ENCODE data around the gene TTI1.

The TTI1 gene

GRCh38 chr20:38007526-38007925, 25.7 kb downstream of the TTI1 start:
- H3K27me3 ChIP-seq (ENCODE audit: insufficient read depth, low read length) = no peaks in the 10 kb centered on the region
- no peak overlapping the region for H3K4me2 ChIP-seq (ENCODE audit: low read length)
- no peaks in the 10 kb centered on the region for H3K4me1 ChIP-seq (ENCODE audit: insufficient read depth, low read length, severe bottlenecking)
- no peak overlapping the region for H3K4me3 ChIP-seq (ENCODE audit: low read depth, low read length, poor library complexity, severe bottlenecking)
- no peaks in the 10 kb centered on the region for H3F3A ChIP-seq (ENCODE audit: insufficient read depth, low read length)
- H3K79me2 ChIP-seq (ENCODE audit: insufficient read depth, low read length) = no peaks in the 10 kb centered on the region
- H3K27ac ChIP-seq (ENCODE audit: low read depth, low read length, poor library complexity, severe bottlenecking) = no peak overlapping the region
- TF ChIP-seq EZH2 (IDR thresholded peaks at IDR 0.05; ENCODE audit: borderline replicate concordance, low read length) (no peak), CTCF (IDR thresholded peaks at IDR 0.05; ENCODE audit: low read length) (no peak)
- H3K9me2 ChIP-seq (ENCODE audit: low read depth, low read length) = no peaks in the 10 kb centered on the region
- no peaks in the 10 kb centered on the region for H3K9me3 ChIP-seq (ENCODE audit: low read length)
- H3K36me3 ChIP-seq (ENCODE audit: insufficient read depth, low read length) = peaks cover 75% of the 10 kb centered on the region
- no peaks in the 10 kb centered on the region for H4K20me1 ChIP-seq (ENCODE audit: insufficient read depth, low read length)
- H3K9ac ChIP-seq (ENCODE audit: low read length) = no peak overlapping the region
- no peak overlapping the region for H2AFZ ChIP-seq (ENCODE audit: low read length)

- H3K9me2 ChIP-seq (ENCODE audit: low read depth, low read length) = no peaks in the 10 kb centered on the region
- no peaks in the 10 kb centered on the region for H3K4me1 ChIP-seq (ENCODE audit: insufficient read depth, low read length, severe bottlenecking)
- H3K36me3 ChIP-seq (ENCODE audit: insufficient read depth, low read length) = peaks cover 75% of the 10 kb centered on the region
- no peak overlapping the region for H3K4me3 ChIP-seq (ENCODE audit: low read depth, low read length, poor library complexity, severe bottlenecking)
- H2AFZ ChIP-seq (ENCODE audit: low read length) = no peak overlapping the region
- H3K27ac ChIP-seq (ENCODE audit: low read depth, low read length, poor library complexity, severe bottlenecking) = no peak overlapping the region
- TF ChIP-seq CTCF (IDR thresholded peaks at IDR 0.05; ENCODE audit: low read length) (no peak), EZH2 (IDR thresholded peaks at IDR 0.05; ENCODE audit: borderline replicate concordance, low read length) (no peak)
- no peaks in the 10 kb centered on the region for H3K79me2 ChIP-seq (ENCODE audit: insufficient read depth, low read length)
- H3F3A ChIP-seq (ENCODE audit: insufficient read depth, low read length) = no peaks in the 10 kb centered on the region
- H4K20me1 ChIP-seq (ENCODE audit: insufficient read depth, low read length) = no peaks in the 10 kb centered on the region
- H3K27me3 ChIP-seq (ENCODE audit: insufficient read depth, low read length) = no peaks in the 10 kb centered on the region
- H3K9me3 ChIP-seq (ENCODE audit: low read length) = no peaks in the 10 kb centered on the region
- no peak overlapping the region for H3K9ac ChIP-seq (ENCODE audit: low read length)
- no peak overlapping the region for H3K4me2 ChIP-seq (ENCODE audit: low read length)
Measured at GRCh38 chr20:38005903-38006302, 27.4 kb downstream of the TTI1 start.

GRCh38 chr20:38004416-38004815, 28.8 kb downstream of the TTI1 start:
- Histone ChIP-seq H3K4me3 (ENCODE audit: low read depth, low read length, poor library complexity, severe bottlenecking) (no peak overlapping the region), H3K27ac (ENCODE audit: low read depth, low read length, poor library complexity, severe bottlenecking) (no peak overlapping the region), H2AFZ (ENCODE audit: low read length) (no peak overlapping the region), H3K9me3 (ENCODE audit: low read length) (no peaks in the 10 kb centered on the region), H3K9ac (ENCODE audit: low read length) (no peak overlapping the region), H3K27me3 (ENCODE audit: insufficient read depth, low read length) (no peaks in the 10 kb centered on the region), H3K36me3 (ENCODE audit: insufficient read depth, low read length) (peaks cover 77% of the 10 kb centered on the region), H3K9me2 (ENCODE audit: low read depth, low read length) (no peaks in the 10 kb centered on the region), H4K20me1 (ENCODE audit: insufficient read depth, low read length) (no peaks in the 10 kb centered on the region), H3K4me2 (ENCODE audit: low read length) (no peak overlapping the region), H3K79me2 (ENCODE audit: insufficient read depth, low read length) (no peaks in the 10 kb centered on the region), H3F3A (ENCODE audit: insufficient read depth, low read length) (no peaks in the 10 kb centered on the region), H3K4me1 (ENCODE audit: insufficient read depth, low read length, severe bottlenecking) (no peaks in the 10 kb centered on the region)
- TF ChIP-seq CTCF (IDR thresholded peaks at IDR 0.05; ENCODE audit: low read length) = no peak
- no peak for TF ChIP-seq EZH2 (IDR thresholded peaks at IDR 0.05; ENCODE audit: borderline replicate concordance, low read length)
